A549 (cell line): ENCODE data around the gene ITGB3. TPM values are rescaled to one million over a fixed set of nuclear protein-coding genes. Genes with fewer than 3 reads are reported as not detected.

Experiments used
- ATAC-seq, 2 experiments: fragments of 200-7000 bp in 1 of 2; fragments of >200 bp in 1 of 2; cut with Nextera tagmentation in 1 of 2; cut with Tn5 transposase in 1 of 2; 3 replicates each; pipeline versions ENCODE4 v1.8.0 to v1.9.1; 2018 to 2020; ENCODE audit warnings: mild to moderate bottlenecking in 1 of 2, moderate library complexity in 1 of 2
- CTCF ChIA-PET: fragments of 300-600 bp; sonication (Branson Sonifier 250); formaldehyde crosslinking; extraction: SDS; loops from one replicate; lab custom pipeline; 2021; ENCODE audit warnings: antibody characterized with exemption, inconsistent platforms; lab: Yijun Ruan, JAX
- POLR2A ChIA-PET: fragments of 350-600 bp; formaldehyde crosslinking; extraction: SDS; loops from one replicate; lab custom pipeline; 2021; ENCODE audit warnings: antibody characterized with exemption, inconsistent platforms; lab: Yijun Ruan, JAX
- DNase-seq, 2 experiments: peaks; one replicate each; pipeline versions ENCODE4 v3.0.0 to v3.0.0-alpha.2; 2011 to 2016; ENCODE audit warnings: low read depth in 1 of 2, low spot score in 1 of 2
- FAIRE-seq: peaks from 2 replicates; lab custom pipeline; 2011; peaks lifted over from hg19 to GRCh38; lab: Jason Lieb, UNC
- H3K27ac ChIP-seq, 2 experiments: fragments of >200 bp; sonication (Bioruptor Twin); formaldehyde crosslinking; 3 replicates each; pipeline ENCODE4 v1.5.1; 2016 to 2017
- H3K4me1 ChIP-seq: fragments of >200 bp; sonication (Bioruptor Twin); formaldehyde crosslinking; 3 replicates; pipeline ENCODE4 v1.6.1; 2016
- H3K4me2 ChIP-seq: fragments of >200 bp; sonication (Bioruptor Twin); formaldehyde crosslinking; 3 replicates; pipeline ENCODE4 v1.6.1; 2016
- H3K4me3 ChIP-seq: fragments of >200 bp; sonication (Bioruptor Twin); formaldehyde crosslinking; 3 replicates; pipeline ENCODE4 v1.5.1; 2016
- H3K9me3 ChIP-seq: fragments of >200 bp; sonication (Bioruptor Twin); formaldehyde crosslinking; 3 replicates; pipeline ENCODE4 v1.6.1; 2016
- ATOH8 ChIP-seq: fragments of 250-450 bp; sonication (Bioruptor Pico); IDR thresholded peaks from 2 replicates; pipeline ENCODE4 v1.5.0; 2020; ENCODE audit warnings: low read depth, mild to moderate bottlenecking, moderate library complexity
- BHLHE40 ChIP-seq: IDR thresholded peaks from 2 replicates; pipeline ENCODE4 v1.6.1; 2012; ENCODE audit warnings: low read depth, low read length, inconsistent platforms
- CHD2 ChIP-seq: fragments of 150-350 bp; IDR thresholded peaks from 2 replicates; pipeline ENCODE4 v1.6.1; 2014; ENCODE audit warnings: low read length; ENCODE audit not compliant: partially characterized antibody
- CHD4 ChIP-seq: fragments of 200-600 bp; sonication (generic); IDR thresholded peaks from 2 replicates; pipeline ENCODE4 v1.6.1; 2016; ENCODE audit warnings: antibody characterized with exemption, mild to moderate bottlenecking, borderline replicate concordance
- CTCF ChIP-seq: fragments of >200 bp; sonication (Bioruptor Twin); formaldehyde crosslinking; IDR thresholded peaks from 3 replicates; pipeline ENCODE4 v1.5.1; 2016
- EHF ChIP-seq: fragments of 250-450 bp; sonication (Bioruptor Pico); IDR thresholded peaks from 2 replicates; pipeline ENCODE4 v1.5.0; 2020; ENCODE audit warnings: mild to moderate bottlenecking
- EP300 ChIP-seq, 2 experiments: fragments of >200 bp; sonication (Bioruptor Twin); formaldehyde crosslinking; IDR thresholded peaks; 2 replicates in 1 of 2; 3 replicates in 1 of 2; pipeline ENCODE4 v1.6.1; 2016 to 2017
- FOXS1 ChIP-seq: fragments of 250-450 bp; sonication (Bioruptor Pico); IDR thresholded peaks from 2 replicates; pipeline ENCODE4 v1.5.0; 2020; ENCODE audit warnings: mild to moderate bottlenecking, moderate library complexity
- GATA3 ChIP-seq: IDR thresholded peaks from 2 replicates; pipeline ENCODE4 v1.6.1; 2012; ENCODE audit warnings: borderline replicate concordance
- HDAC2 ChIP-seq: fragments of 200-600 bp; sonication (generic); IDR thresholded peaks from 2 replicates; pipeline ENCODE4 v1.6.1; 2016
- HES2 ChIP-seq: fragments of >200 bp; sonication (Bioruptor Twin); formaldehyde crosslinking; IDR thresholded peaks from 2 replicates; pipeline ENCODE4 v1.6.1; 2016
- HMGXB4 ChIP-seq: fragments of 250-450 bp; sonication (Bioruptor Pico); IDR thresholded peaks from 2 replicates; pipeline ENCODE4 v1.5.0; 2021; ENCODE audit warnings: mild to moderate bottlenecking, moderate library complexity, borderline replicate concordance
- HOXA7 ChIP-seq: fragments of 250-450 bp; sonication (Bioruptor Pico); IDR thresholded peaks from 2 replicates; pipeline ENCODE4 v1.5.0; 2020; ENCODE audit warnings: mild to moderate bottlenecking, moderate library complexity
- HOXB13 ChIP-seq: fragments of 250-450 bp; sonication (Bioruptor Pico); IDR thresholded peaks from 2 replicates; pipeline ENCODE4 v1.5.0; 2020; ENCODE audit warnings: low read depth, mild to moderate bottlenecking, moderate library complexity
- JUN ChIP-seq, 2 experiments: fragments of >200 bp; sonication (Bioruptor Twin); formaldehyde crosslinking; IDR thresholded peaks; 2 replicates in 1 of 2; 3 replicates in 1 of 2; pipeline ENCODE4 v1.6.1; 2016 to 2017
- JUNB ChIP-seq: fragments of >200 bp; sonication (Bioruptor Twin); formaldehyde crosslinking; IDR thresholded peaks from 2 replicates; pipeline ENCODE4 v1.6.1; 2016
- KDM1A ChIP-seq: fragments of 200-600 bp; sonication (generic); IDR thresholded peaks from 2 replicates; pipeline ENCODE4 v1.6.1; 2016; ENCODE audit warnings: low read depth, mild to moderate bottlenecking
- MAFK ChIP-seq: fragments of 450-650 bp; IDR thresholded peaks from 2 replicates; pipeline ENCODE4 v1.6.1; 2014; ENCODE audit not compliant: partially characterized antibody
- MYC ChIP-seq: IDR thresholded peaks from 2 replicates; pipeline ENCODE4 v1.6.1; 2012; ENCODE audit warnings: mild to moderate bottlenecking, inconsistent platforms, low read length, improper control_type of control experiment, borderline replicate concordance
- NFE2L2 ChIP-seq: fragments of 150-350 bp; conservative IDR thresholded peaks from 2 replicates; pipeline ENCODE4 v1.6.1; 2014; ENCODE audit warnings: low read length
- NR3C1 ChIP-seq: fragments of >200 bp; sonication (Bioruptor Twin); formaldehyde crosslinking; IDR thresholded peaks from 3 replicates; pipeline ENCODE4 v1.6.1; 2017
- POLR2A ChIP-seq: IDR thresholded peaks from 2 replicates; pipeline ENCODE4 v1.6.1; 2012; ENCODE audit warnings: mild to moderate bottlenecking, low read length
- RAD21 ChIP-seq, 2 experiments: fragments of >200 bp in 1 of 2; sonication (Bioruptor Twin) in 1 of 2; formaldehyde crosslinking in 1 of 2; IDR thresholded peaks in 1 of 2; conservative IDR thresholded peaks in 1 of 2; 2 replicates in 1 of 2; 3 replicates in 1 of 2; pipeline ENCODE4 v1.6.1; 2012 to 2018; ENCODE audit warnings: inconsistent platforms in 1 of 2
- RARB ChIP-seq: fragments of 250-450 bp; sonication (Bioruptor Pico); IDR thresholded peaks from 2 replicates; pipeline ENCODE4 v1.8.0; 2021; ENCODE audit warnings: mild to moderate bottlenecking, moderate library complexity
- RFX5 ChIP-seq: fragments of 450-650 bp; IDR thresholded peaks from 2 replicates; pipeline ENCODE4 v1.7.1; 2014; ENCODE audit warnings: antibody characterized with exemption, mild to moderate bottlenecking, moderate library complexity
- RNF2 ChIP-seq: fragments of 200-600 bp; sonication (generic); IDR thresholded peaks from 2 replicates; pipeline ENCODE4 v1.6.1; 2016; ENCODE audit warnings: low read depth, mild to moderate bottlenecking, antibody characterized with exemption, moderate library complexity, borderline replicate concordance
- SMC3 ChIP-seq: fragments of >200 bp; sonication (Bioruptor Twin); formaldehyde crosslinking; IDR thresholded peaks from 3 replicates; pipeline ENCODE4 v1.6.1; 2018; ENCODE audit warnings: inconsistent platforms
- USF2 ChIP-seq: fragments of 450-650 bp; IDR thresholded peaks from 2 replicates; pipeline ENCODE4 v1.6.1; 2014; ENCODE audit warnings: antibody characterized with exemption
- ZFP36 ChIP-seq: fragments of 450-650 bp; IDR thresholded peaks from 2 replicates; pipeline ENCODE4 v1.6.1; 2014; ENCODE audit warnings: borderline replicate concordance; ENCODE audit not compliant: partially characterized antibody
- WGBS: methylation state at CpG from one replicate; pipeline ENCODE4 v1.1.6; 2017; ENCODE audit errors: missing lambda C conversion rate; 5-methylcytosine and 5-hydroxymethylcytosine counted together
- polyA plus RNA-seq, 4 experiments: library from polyadenylated mRNA; depleted of rRNA in 3 of 4; stranded (reverse); fragments of >200 nt; fragmentation: RNase III in 1 of 4; extraction: RNeasy Plus Mini Kit Qiagen cat#74134 plus additional on column Dnase treatment in 1 of 4; gene quantifications; 2 replicates in 3 of 4; 3 replicates in 1 of 4; pipeline ENCODE4 v1.2.3, GENCODE V29; 2011 to 2017

ITGB3 gene
- polyA plus RNA-seq, 2 of the 4 experiments (the other 2 are of a cell fraction) = 0.34 to 5.0 TPM

- H3K4me1 ChIP-seq = peaks cover 7% of the 10 kb centered on the region; the same call in 1 of the 3 replicates
- ATAC-seq (no peak), FAIRE-seq (no peak), DNase-seq (no peak)
- H3K27ac ChIP-seq = no peak overlapping the region
- no peak for TF ChIP-seq CHD4
- no peaks in the 10 kb centered on the region for H3K9me3 ChIP-seq
- H3K4me2 ChIP-seq = no peak overlapping the region
- 68% methylated on average over 3 of the region's 3 CpGs for WGBS
- CTCF ChIA-PET = interaction anchor here (1.1 to 8.7 kb wide), 6 partner anchors 10 to 384 kb away, joined by 4 to 204 read pairs (median 14); partner anchors contain the start of gene EFCAB13
- POLR2A ChIA-PET = no interaction called here
- H3K4me3 ChIP-seq = no peak overlapping the region
Measured at GRCh38 chr17:47231866-47232265, 21.8 kb upstream of the ITGB3 start.

- ChIA-PET CTCF (interaction anchor here (0.6 to 8.7 kb wide), 7 partner anchors 9 to 383 kb away, joined by 3 to 204 read pairs (median 4); partner anchors contain the start of gene EFCAB13), POLR2A (no interaction called here)
- Histone ChIP-seq H3K4me3 (no peak overlapping the region), H3K4me2 (no peak overlapping the region), H3K9me3 (no peaks in the 10 kb centered on the region), H3K27ac (no peak overlapping the region)
- 59% methylated on average over 2 of the region's 2 CpGs for WGBS
- FAIRE-seq = no peak
- no peak for ATAC-seq
- TF ChIP-seq KDM1A (no peak), NFE2L2 (no peak), RFX5 (no peak), CTCF (no peak), JUNB (no peak), BHLHE40 (no peak), NR3C1 (no peak), RARB (no peak), RAD21 (conservative IDR thresholded peaks at IDR 0.05 in 1 of 2, IDR thresholded peaks at IDR 0.05 in 1 of 2) (no peak), POLR2A (no peak), GATA3 (no peak), FOXS1 (CRISPR knock-in tag) (no peak), HOXB13 (CRISPR knock-in tag) (no peak), SMC3 (no peak), HDAC2 (no peak), HOXA7 (CRISPR knock-in tag) (no peak), USF2 (no peak), HES2 (no peak), ZFP36 (no peak), JUN (IDR thresholded peaks at IDR 0.05) (no peak)
- TF ChIP-seq, all 56 proteins: peak for 0
- no peak for DNase-seq
- H3K4me1 ChIP-seq = peaks cover 7% of the 10 kb centered on the region; the same call in 1 of the 3 replicates
Measured at GRCh38 chr17:47232465-47232864, 21.2 kb upstream of the ITGB3 start.

- DNase-seq (no peak), ATAC-seq (no peak)
- Histone ChIP-seq H3K4me2 (no peak overlapping the region), H3K27ac (no peak overlapping the region), H3K9me3 (no peaks in the 10 kb centered on the region)
- WGBS = 85% methylated on average over 3 of the region's 3 CpGs
- ChIA-PET CTCF (interaction anchor here (0.9 to 8.7 kb wide), 2 partner anchors 14 to 77 kb away, joined by 3 to 204 read pairs; no protein-coding TSS in a partner anchor), POLR2A (interaction anchor here (0.6 kb wide), 1 partner anchor 90 kb away, joined by 3 read pairs; no protein-coding TSS in a partner anchor)
- TF ChIP-seq HMGXB4 (CRISPR knock-in tag) (no peak), CHD4 (no peak), ATOH8 (CRISPR knock-in tag) (no peak), RNF2 (no peak), EP300 (IDR thresholded peaks at IDR 0.05) (no peak), MAFK (no peak), EHF (CRISPR knock-in tag) (no peak), POLR2A (no peak), CHD2 (no peak), MYC (no peak), JUNB (no peak)
- TF ChIP-seq, all 56 proteins: peak for 0
- FAIRE-seq = no peak
- peaks cover 11% of the 10 kb centered on the region for H3K4me1 ChIP-seq
- no peak overlapping the region for H3K4me3 ChIP-seq
Measured at GRCh38 chr17:47235506-47235905, 18.1 kb upstream of the ITGB3 start.
